HL-60 (cell line): ENCODE data around the gene CHCHD1.

Experiments used
- DNase-seq, 2 experiments: peaks; one replicate each; pipeline ENCODE4 v3.0.0-alpha.2; 2010 to 2020; ENCODE audit warnings: low read depth in 1 of 2, low spot score in 1 of 2
- H3K27ac ChIP-seq: fragments of 250-450 bp; sonication (Bioruptor Pico); replicated peaks from 2 replicates; pipeline ENCODE4 v1.5.1; 2020; ENCODE audit warnings: mild to moderate bottlenecking, moderate library complexity
- H3K27me3 ChIP-seq: fragments of 250-450 bp; sonication (Bioruptor Pico); 2 replicates; pipeline ENCODE4 v1.5.1; 2021; ENCODE audit warnings: mild to moderate bottlenecking, moderate library complexity; ENCODE audit not compliant: insufficient read depth, poor library complexity, severe bottlenecking
- H3K4me3 ChIP-seq: replicated peaks from 2 replicates; pipeline ENCODE4 v1.5.1; 2011; ENCODE audit warnings: mild to moderate bottlenecking, control low read depth, low read length; ENCODE audit not compliant: insufficient read depth
- CTCF ChIP-seq: IDR thresholded peaks from one replicate; pipeline ENCODE4 v1.5.1; 2011; ENCODE audit warnings: low read length, control low read depth, inconsistent platforms; ENCODE audit not compliant: insufficient read depth
- GABPA ChIP-seq: IDR thresholded peaks from 2 replicates; pipeline ENCODE4 v1.6.1; 2012; ENCODE audit warnings: low read depth
- POLR2AphosphoS5 ChIP-seq: IDR thresholded peaks from 2 replicates; pipeline ENCODE4 v1.6.1; 2012; ENCODE audit warnings: low read depth
- REST ChIP-seq: IDR thresholded peaks from 2 replicates; pipeline ENCODE4 v1.6.1; 2012; ENCODE audit warnings: low read depth; ENCODE audit not compliant: insufficient replicate concordance
- SPI1 ChIP-seq: IDR thresholded peaks from 2 replicates; pipeline ENCODE4 v1.6.1; 2012; ENCODE audit warnings: low read depth, mild to moderate bottlenecking, borderline replicate concordance

Gene CHCHD1

GRCh38 chr10:73800560-73801252 lies 18.9 kb downstream of the CHCHD1 start:
- TF ChIP-seq REST: no peak
- TF ChIP-seq GABPA: no peak
- no peak for TF ChIP-seq SPI1
- no peak; the same call in 1 of the 2 replicates for TF ChIP-seq POLR2AphosphoS5
- TF ChIP-seq CTCF: no peak
- Histone ChIP-seq H3K27me3 (no peaks in the 10 kb centered on the region), H3K27ac (no peak overlapping the region), H3K4me3 (no peak overlapping the region)
- no peak for DNase-seq

- TF ChIP-seq REST (no peak), SPI1 (no peak), POLR2AphosphoS5 (no peak), CTCF (no peak), GABPA (no peak)
- no peak overlapping the region for H3K27ac ChIP-seq
- H3K27me3 ChIP-seq: no peaks in the 10 kb centered on the region
- no peak for DNase-seq
- H3K4me3 ChIP-seq: no peak overlapping the region
Observed at GRCh38 chr10:73801253-73801590, 19.4 kb downstream of the CHCHD1 start.

GRCh38 chr10:73802276-73802991 lies 20.6 kb downstream of the CHCHD1 start:
- no peak overlapping the region for H3K4me3 ChIP-seq
- TF ChIP-seq REST: no peak
- TF ChIP-seq POLR2AphosphoS5: no peak
- no peak for TF ChIP-seq GABPA
- TF ChIP-seq CTCF: no peak
- no peak for TF ChIP-seq SPI1
- no peaks in the 10 kb centered on the region for H3K27me3 ChIP-seq
- no peak overlapping the region for H3K27ac ChIP-seq
- DNase-seq: no peak
